Osteoblast (primary cell): ENCODE data around the gene PLEKHG3. TPM values are rescaled to one million over a fixed set of nuclear protein-coding genes. Genes with fewer than 3 reads are reported as not detected.
A peak's percentile ranks its signal among the peaks of the same experiment; 100 is the strongest.

Experiments used
- DNase-seq: peaks from one replicate; pipeline ENCODE4 v3.0.0; 2011; ENCODE audit warnings: low spot score, mixed read lengths; ENCODE audit not compliant: insufficient read length; ENCODE audit errors: missing footprints
- H2AFZ ChIP-seq: 2 replicates; pipeline ENCODE4 v1.6.0; 2011; ENCODE audit warnings: mild to moderate bottlenecking, low read length
- H3K27ac ChIP-seq: 2 replicates; pipeline ENCODE4 v1.5.1; 2011; ENCODE audit warnings: mild to moderate bottlenecking, low read depth, low read length, moderate library complexity
- H3K27me3 ChIP-seq: 2 replicates; pipeline ENCODE4 v1.6.0; 2012; ENCODE audit warnings: mild to moderate bottlenecking, control low read depth, inconsistent platforms, low read length, moderate library complexity; ENCODE audit not compliant: insufficient read depth
- H3K36me3 ChIP-seq: 2 replicates; pipeline ENCODE4 v1.5.1; 2011; ENCODE audit warnings: mild to moderate bottlenecking, low read length, control low read depth, moderate library complexity; ENCODE audit not compliant: insufficient read depth
- H3K4me1 ChIP-seq: 2 replicates; pipeline ENCODE4 v1.5.1; 2011; ENCODE audit warnings: mild to moderate bottlenecking, low read length, control low read depth, moderate library complexity; ENCODE audit not compliant: insufficient read depth
- H3K4me2 ChIP-seq: 2 replicates; pipeline ENCODE4 v1.6.0; 2011; ENCODE audit warnings: mild to moderate bottlenecking, low read length; ENCODE audit not compliant: insufficient read depth
- H3K4me3 ChIP-seq: fragments of 200-600 bp; sonication (generic); 3 replicates; pipeline ENCODE4 v1.5.1; 2012; ENCODE audit warnings: mild to moderate bottlenecking, low read length, inconsistent platforms; ENCODE audit not compliant: insufficient read depth
- H3K79me2 ChIP-seq: 2 replicates; pipeline ENCODE4 v1.6.0; 2012; ENCODE audit warnings: mild to moderate bottlenecking, low read length, control low read depth, inconsistent platforms; ENCODE audit not compliant: insufficient read depth
- H3K9me3 ChIP-seq: 2 replicates; pipeline ENCODE4 v1.5.1; 2011; ENCODE audit warnings: low read depth, low read length, control low read depth
- H4K20me1 ChIP-seq: 2 replicates; pipeline ENCODE4 v1.6.0; 2012; ENCODE audit warnings: mild to moderate bottlenecking, low read length, control low read depth; ENCODE audit not compliant: insufficient read depth
- CTCF ChIP-seq: IDR thresholded peaks from 2 replicates; pipeline ENCODE4 v1.5.1; 2011; ENCODE audit warnings: mild to moderate bottlenecking, low read depth, low read length, moderate library complexity; ENCODE audit errors: extremely low read depth
- total RNA-seq: library from RNA; depleted of rRNA; stranded (reverse); fragments of >200 nt; gene quantifications from 2 replicates; pipeline ENCODE4 v1.2.3, GENCODE V29; 2012

Gene PLEKHG3
- total RNA-seq, 1 donor = 5.4 TPM

DNA sequence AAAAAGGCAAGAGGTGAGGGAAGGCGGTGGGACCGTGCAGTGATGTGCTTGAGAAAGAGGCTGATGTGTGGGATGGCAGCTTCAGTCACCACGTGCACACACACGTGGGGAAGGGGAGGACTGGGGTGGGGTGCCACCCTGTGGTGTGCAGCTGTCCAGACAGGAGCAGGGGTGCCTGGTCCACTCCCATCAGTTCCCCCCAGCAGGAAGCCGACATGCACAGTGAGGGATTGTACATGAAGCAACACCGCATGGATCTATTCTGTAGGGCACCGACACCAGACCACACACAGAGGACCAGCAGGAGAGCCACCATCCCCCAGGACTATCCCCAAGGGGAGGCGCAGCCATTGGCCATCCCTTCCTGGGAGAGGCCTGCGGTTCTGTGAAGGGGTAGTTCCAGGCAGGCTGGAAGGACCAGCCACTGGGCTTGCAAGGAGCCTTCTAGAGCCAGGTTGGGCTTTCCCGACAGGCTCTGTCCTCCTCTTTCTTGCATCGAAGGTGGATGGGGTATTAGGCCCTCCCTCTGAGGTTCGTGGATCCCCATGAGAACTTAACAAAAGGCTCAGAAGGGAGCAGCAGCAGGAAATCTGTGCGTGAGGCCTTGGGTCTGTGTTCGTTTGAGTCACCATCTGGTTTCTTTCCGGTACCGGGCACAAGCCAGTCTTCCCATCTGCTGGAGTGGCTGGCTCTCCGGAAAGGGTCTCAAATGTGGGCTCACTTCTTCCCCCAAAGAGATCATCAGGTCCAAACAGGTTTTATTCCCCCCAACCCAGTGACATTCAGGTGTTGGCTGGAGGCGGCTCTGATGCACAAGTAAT, 59.8 kb downstream of the PLEKHG3 start:
- Histone ChIP-seq H3K4me1 (peaks cover 29% of the 10 kb centered on the region), H3K27ac (peak overlapping the region; percentile 56), H3K27me3 (peaks cover 12% of the 10 kb centered on the region), H3K4me2 (peak overlapping the region; percentile 79), H4K20me1 (no peaks in the 10 kb centered on the region), H3K9me3 (no peaks in the 10 kb centered on the region), H2AFZ (peak overlapping the region; percentile 92), H3K4me3 (peak overlapping the region; percentile 56), H3K79me2 (no peaks in the 10 kb centered on the region), H3K36me3 (no peaks in the 10 kb centered on the region)
- DNase-seq = peak; percentile 93
- no peak for TF ChIP-seq CTCF

DNA sequence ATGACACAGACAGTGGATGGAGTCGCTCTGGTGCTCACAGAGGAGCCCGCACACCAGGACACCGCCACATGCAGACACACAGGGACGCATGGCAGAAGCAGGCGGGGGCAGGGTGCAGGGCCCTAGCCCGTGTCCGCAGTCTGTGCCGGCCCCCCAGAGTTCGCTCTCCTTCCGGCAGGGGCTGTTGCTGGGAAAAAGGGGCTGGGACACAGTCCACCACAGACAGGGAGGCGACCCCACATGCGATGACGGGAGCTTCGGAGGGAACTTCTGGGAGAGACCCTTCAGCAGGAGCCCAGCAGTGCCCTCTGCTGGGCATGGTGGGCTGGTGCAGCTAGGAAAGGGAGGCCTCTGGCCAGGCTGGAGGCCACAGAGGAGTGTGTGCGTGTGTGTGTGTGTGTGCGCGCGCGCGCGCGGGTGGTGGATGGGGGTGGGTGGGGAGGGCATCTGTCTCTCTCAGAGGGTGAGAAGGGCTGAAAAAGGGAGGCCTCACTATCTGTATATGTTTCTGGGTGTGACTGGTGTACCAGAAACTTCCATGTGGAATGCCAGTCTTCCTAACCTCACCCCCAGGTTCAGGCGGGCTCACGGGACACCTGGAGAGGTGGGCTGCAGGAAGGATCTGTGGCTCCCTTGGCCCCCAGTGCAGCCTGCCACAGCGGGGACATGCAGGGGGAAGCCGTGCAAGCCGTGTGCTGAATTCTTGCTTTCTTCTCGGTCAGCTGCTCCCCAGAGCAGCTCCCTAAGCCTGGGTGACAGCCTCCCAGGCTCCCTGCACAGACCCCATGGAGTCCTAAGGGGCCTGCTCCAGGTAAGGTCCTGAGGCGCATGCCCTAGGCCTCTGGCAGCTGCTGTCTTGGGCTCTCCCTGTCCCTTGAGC, 60.7 kb downstream of the PLEKHG3 start:
- Histone ChIP-seq H3K4me1 (peaks cover 26% of the 10 kb centered on the region), H3K9me3 (no peaks in the 10 kb centered on the region), H3K79me2 (no peaks in the 10 kb centered on the region), H3K27ac (peak overlapping the region; percentile 56), H2AFZ (peak overlapping the region; percentile 92), H3K27me3 (peaks cover 12% of the 10 kb centered on the region), H3K4me2 (peak overlapping the region; percentile 79), H3K36me3 (no peaks in the 10 kb centered on the region), H3K4me3 (peak overlapping the region; percentile 56), H4K20me1 (no peaks in the 10 kb centered on the region)
- peak; percentile 82 for TF ChIP-seq CTCF
- DNase-seq = peak; percentile 97

- no peak overlapping the region for H2AFZ ChIP-seq
- no peaks in the 10 kb centered on the region for H3K79me2 ChIP-seq
- DNase-seq = no peak
- no peak overlapping the region for H3K4me2 ChIP-seq
- peaks cover 11% of the 10 kb centered on the region for H3K27me3 ChIP-seq
- no peak overlapping the region for H3K27ac ChIP-seq
- H3K4me3 ChIP-seq = no peak overlapping the region
- no peaks in the 10 kb centered on the region for H4K20me1 ChIP-seq
- H3K9me3 ChIP-seq = no peaks in the 10 kb centered on the region
- H3K36me3 ChIP-seq = no peaks in the 10 kb centered on the region
- H3K4me1 ChIP-seq = peaks cover 26% of the 10 kb centered on the region
- TF ChIP-seq CTCF = no peak
Observed at GRCh38 chr14:64765740-64766302, 61.6 kb downstream of the PLEKHG3 start.
